Measurements from ENCODE around the gene FAM13A. TPM values are rescaled to one million over a fixed set of nuclear protein-coding genes. Genes with fewer than 3 reads are reported as not detected.
"Not testable (repeated sequence)": the region's sequence is repeated elsewhere in the genome, so short reads cannot be mapped to it uniquely, and the experiment has no call there.

The FAM13A gene
- total RNA-seq, 1 donor from 2014 or later = 4.5 TPM

GRCh38 chr4:89064848-89065247, 7.9 kb upstream of the FAM13A start:
- Mint-ChIP-seq H3K36me3 (ENCODE audit: low read depth) (no peaks in the 10 kb centered on the region), H3K27ac (no peak overlapping the region), H3K4me3 (ENCODE audit: low read depth) (no peak overlapping the region), H3K4me1 (ENCODE audit: low read depth) (peaks cover 2% of the 10 kb centered on the region), H3K27me3 (ENCODE audit: low read depth) (no peaks in the 10 kb centered on the region), H3K9me3 (peaks cover 27% of the 10 kb centered on the region)
- DNase-seq (ENCODE audit: low spot score) = no peak
- intact Hi-C loops (cut with micrococcal nuclease) = no loop called here

GRCh38 chr4:89057844-89058243, 859 bp upstream of the FAM13A start:
- H3K4me1 Mint-ChIP-seq (ENCODE audit: low read depth) = peaks cover 13% of the 10 kb centered on the region
- H3K27ac Mint-ChIP-seq; H3K4me3 Mint-ChIP-seq (ENCODE audit: low read depth); H3K36me3 Mint-ChIP-seq (ENCODE audit: low read depth); DNase-seq (ENCODE audit: low spot score); H3K27me3 Mint-ChIP-seq (ENCODE audit: low read depth); intact Hi-C loops (cut with micrococcal nuclease): not testable (repeated sequence)
- H3K9me3 Mint-ChIP-seq = peaks cover 25% of the 10 kb centered on the region

- no peak for DNase-seq (ENCODE audit: low spot score)
- intact Hi-C loops (cut with micrococcal nuclease) = no loop called here
- H3K27me3 Mint-ChIP-seq (ENCODE audit: low read depth) = peaks cover 4% of the 10 kb centered on the region
- no peak overlapping the region for H3K4me3 Mint-ChIP-seq (ENCODE audit: low read depth)
- H3K36me3 Mint-ChIP-seq (ENCODE audit: low read depth) = no peaks in the 10 kb centered on the region
- H3K27ac Mint-ChIP-seq = no peak overlapping the region
- H3K4me1 Mint-ChIP-seq (ENCODE audit: low read depth) = peaks cover 13% of the 10 kb centered on the region
- peaks cover 12% of the 10 kb centered on the region for H3K9me3 Mint-ChIP-seq
Observed at GRCh38 chr4:89056292-89056952, 563 bp downstream of the FAM13A start.

GRCh38 chr4:89055157-89056080, 1.6 kb downstream of the FAM13A start:
- peaks cover 5% of the 10 kb centered on the region for H3K9me3 Mint-ChIP-seq
- DNase-seq (ENCODE audit: low spot score) = no peak
- peaks cover 6% of the 10 kb centered on the region for H3K27me3 Mint-ChIP-seq (ENCODE audit: low read depth)
- H3K4me1 Mint-ChIP-seq (ENCODE audit: low read depth) = peaks cover 13% of the 10 kb centered on the region
- intact Hi-C loops (cut with micrococcal nuclease) = no loop called here
- no peak overlapping the region for H3K4me3 Mint-ChIP-seq (ENCODE audit: low read depth)
- H3K36me3 Mint-ChIP-seq (ENCODE audit: low read depth) = no peaks in the 10 kb centered on the region
- H3K27ac Mint-ChIP-seq = no peak overlapping the region

GRCh38 chr4:89054627-89055026, 2.4 kb downstream of the FAM13A start:
- Mint-ChIP-seq H3K27ac (no peak overlapping the region), H3K36me3 (ENCODE audit: low read depth) (no peaks in the 10 kb centered on the region), H3K27me3 (ENCODE audit: low read depth) (peaks cover 6% of the 10 kb centered on the region), H3K4me1 (ENCODE audit: low read depth) (peaks cover 13% of the 10 kb centered on the region), H3K4me3 (ENCODE audit: low read depth) (no peak overlapping the region), H3K9me3 (peaks cover 3% of the 10 kb centered on the region)
- intact Hi-C loops (cut with micrococcal nuclease) = no loop called here
- DNase-seq (ENCODE audit: low spot score) = no peak

- Mint-ChIP-seq H3K36me3 (ENCODE audit: low read depth) (no peaks in the 10 kb centered on the region), H3K9me3 (peaks cover 3% of the 10 kb centered on the region), H3K27me3 (ENCODE audit: low read depth) (peaks cover 6% of the 10 kb centered on the region), H3K27ac (no peak overlapping the region), H3K4me1 (ENCODE audit: low read depth) (peaks cover under 1% of the 10 kb centered on the region), H3K4me3 (ENCODE audit: low read depth) (no peak overlapping the region)
- intact Hi-C loops (cut with micrococcal nuclease) = no loop called here
- no peak for DNase-seq (ENCODE audit: low spot score)
Observed at GRCh38 chr4:89049853-89050252, 7.1 kb downstream of the FAM13A start.

GRCh38 chr4:89048906-89049601, 7.9 kb downstream of the FAM13A start:
- Mint-ChIP-seq H3K27me3 (ENCODE audit: low read depth) (peaks cover 6% of the 10 kb centered on the region), H3K36me3 (ENCODE audit: low read depth) (no peaks in the 10 kb centered on the region), H3K9me3 (peaks cover 3% of the 10 kb centered on the region), H3K27ac (no peak overlapping the region), H3K4me1 (ENCODE audit: low read depth) (no peaks in the 10 kb centered on the region), H3K4me3 (ENCODE audit: low read depth) (no peak overlapping the region)
- intact Hi-C loops (cut with micrococcal nuclease) = no loop called here
- no peak for DNase-seq (ENCODE audit: low spot score)

- Mint-ChIP-seq H3K9me3 (no peaks in the 10 kb centered on the region), H3K4me3 (ENCODE audit: low read depth) (no peak overlapping the region), H3K4me1 (ENCODE audit: low read depth) (no peaks in the 10 kb centered on the region), H3K27me3 (ENCODE audit: low read depth) (peaks cover 2% of the 10 kb centered on the region), H3K36me3 (ENCODE audit: low read depth) (no peaks in the 10 kb centered on the region), H3K27ac (no peak overlapping the region)
- intact Hi-C loops (cut with micrococcal nuclease) = no loop called here
- no peak for DNase-seq (ENCODE audit: low spot score)
Observed at GRCh38 chr4:89044147-89044900, 12.7 kb downstream of the FAM13A start.

GRCh38 chr4:89042055-89042454, 14.9 kb downstream of the FAM13A start:
- no peak overlapping the region for H3K27ac Mint-ChIP-seq
- H3K9me3 Mint-ChIP-seq = no peaks in the 10 kb centered on the region
- DNase-seq (ENCODE audit: low spot score) = no peak
- H3K27me3 Mint-ChIP-seq (ENCODE audit: low read depth) = peaks cover 2% of the 10 kb centered on the region
- intact Hi-C loops (cut with micrococcal nuclease) = no loop called here
- no peaks in the 10 kb centered on the region for H3K36me3 Mint-ChIP-seq (ENCODE audit: low read depth)
- H3K4me3 Mint-ChIP-seq (ENCODE audit: low read depth) = no peak overlapping the region
- H3K4me1 Mint-ChIP-seq (ENCODE audit: low read depth) = no peaks in the 10 kb centered on the region

GRCh38 chr4:89039730-89040338, 17.2 kb downstream of the FAM13A start:
- H3K36me3 Mint-ChIP-seq (ENCODE audit: low read depth) = no peaks in the 10 kb centered on the region
- H3K27me3 Mint-ChIP-seq (ENCODE audit: low read depth) = peaks cover 2% of the 10 kb centered on the region
- H3K27ac Mint-ChIP-seq = no peak overlapping the region
- intact Hi-C loops (cut with micrococcal nuclease) = no loop called here
- no peaks in the 10 kb centered on the region for H3K4me1 Mint-ChIP-seq (ENCODE audit: low read depth)
- no peak overlapping the region for H3K4me3 Mint-ChIP-seq (ENCODE audit: low read depth)
- H3K9me3 Mint-ChIP-seq = peaks cover 11% of the 10 kb centered on the region
- DNase-seq (ENCODE audit: low spot score) = no peak

- H3K27me3 Mint-ChIP-seq (ENCODE audit: low read depth) = no peaks in the 10 kb centered on the region
- peaks cover 12% of the 10 kb centered on the region for H3K9me3 Mint-ChIP-seq
- H3K36me3 Mint-ChIP-seq (ENCODE audit: low read depth) = no peaks in the 10 kb centered on the region
- no peaks in the 10 kb centered on the region for H3K4me1 Mint-ChIP-seq (ENCODE audit: low read depth)
- no peak overlapping the region for H3K27ac Mint-ChIP-seq
- intact Hi-C loops (cut with micrococcal nuclease) = no loop called here
- no peak overlapping the region for H3K4me3 Mint-ChIP-seq (ENCODE audit: low read depth)
- no peak for DNase-seq (ENCODE audit: low spot score)
Observed at GRCh38 chr4:89036535-89036934, 20.4 kb downstream of the FAM13A start.

- no peak overlapping the region for H3K27ac Mint-ChIP-seq
- peaks cover 7% of the 10 kb centered on the region for H3K27me3 Mint-ChIP-seq (ENCODE audit: low read depth)
- no peaks in the 10 kb centered on the region for H3K4me1 Mint-ChIP-seq (ENCODE audit: low read depth)
- H3K4me3 Mint-ChIP-seq (ENCODE audit: low read depth) = no peak overlapping the region
- DNase-seq (ENCODE audit: low spot score) = no peak
- H3K9me3 Mint-ChIP-seq = peaks cover 12% of the 10 kb centered on the region
- intact Hi-C loops (cut with micrococcal nuclease) = no loop called here
- H3K36me3 Mint-ChIP-seq (ENCODE audit: low read depth) = no peaks in the 10 kb centered on the region
Observed at GRCh38 chr4:89031272-89031671, 25.7 kb downstream of the FAM13A start.

Measured in activated T-helper 2 cell treated with anti-CD3 and anti-CD28 coated beads, Interferon-gamma antibody, Interleukin-2, Interleukin-4, amounts not matched to agents 10 μg/mL and 5 μg/mL and 100 μg/mL, durations not matched to agents 14 hours and 24 hours and 36 hours (primary cell).